ENCODE data around the gene OSBPL10. TPM values are rescaled to one million over a fixed set of nuclear protein-coding genes. Genes with fewer than 3 reads are reported as not detected.
A peak's percentile ranks its signal among the peaks of the same experiment; 100 is the strongest.

Gene OSBPL10
- total RNA-seq, 1 experiment from 2014 or later = 75.8 TPM

- no peak for DNase-seq (ENCODE audit: low spot score)
- in situ Hi-C loops (cut with HindIII; ENCODE audit: low sequenced_read_pairs) = no loop called here
These were observed 236.1 kb downstream of the OSBPL10 start for GRCh38 chr3:31744913-31745312.

GRCh38 chr3:31743331-31744089 is 237.6 kb downstream of the OSBPL10 start:
- DNase-seq (ENCODE audit: low spot score) = no peak
- in situ Hi-C loops (cut with HindIII; ENCODE audit: low sequenced_read_pairs) = no loop called here

GRCh38 chr3:31740397-31740796 is 240.7 kb downstream of the OSBPL10 start:
- no peak for DNase-seq (ENCODE audit: low spot score)
- in situ Hi-C loops (cut with HindIII; ENCODE audit: low sequenced_read_pairs) = no loop called here

GRCh38 chr3:31738412-31738811 is 242.7 kb downstream of the OSBPL10 start:
- in situ Hi-C loops (cut with HindIII; ENCODE audit: low sequenced_read_pairs) = no loop called here
- DNase-seq (ENCODE audit: low spot score) = no peak

- DNase-seq (ENCODE audit: low spot score) = no peak
- in situ Hi-C loops (cut with HindIII; ENCODE audit: low sequenced_read_pairs) = no loop called here
These were observed 245.4 kb downstream of the OSBPL10 start for GRCh38 chr3:31735667-31736066.

GRCh38 chr3:31733234-31733667 is 247.8 kb downstream of the OSBPL10 start:
- in situ Hi-C loops (cut with HindIII; ENCODE audit: low sequenced_read_pairs) = no loop called here

GRCh38 chr3:31732548-31732947 is 248.5 kb downstream of the OSBPL10 start:
- peak; percentile 94 for DNase-seq (ENCODE audit: low spot score)
- in situ Hi-C loops (cut with HindIII; ENCODE audit: low sequenced_read_pairs) = no loop called here

More at GRCh38 chr3:31733234-31733667, 247.8 kb downstream of the OSBPL10 start:
- peak; percentile 84 for DNase-seq (ENCODE audit: low spot score)

- no peak for DNase-seq (ENCODE audit: low spot score)
- in situ Hi-C loops (cut with HindIII; ENCODE audit: low sequenced_read_pairs) = no loop called here
These were observed 251.5 kb downstream of the OSBPL10 start for GRCh38 chr3:31729573-31729972.

GRCh38 chr3:31729082-31729481 is 252.0 kb downstream of the OSBPL10 start:
- no peak for DNase-seq (ENCODE audit: low spot score)
- in situ Hi-C loops (cut with HindIII; ENCODE audit: low sequenced_read_pairs) = no loop called here

- in situ Hi-C loops (cut with HindIII; ENCODE audit: low sequenced_read_pairs) = no loop called here
These were observed 252.7 kb downstream of the OSBPL10 start for GRCh38 chr3:31728403-31728802.

GRCh38 chr3:31725976-31726375 is 255.1 kb downstream of the OSBPL10 start:
- in situ Hi-C loops (cut with HindIII; ENCODE audit: low sequenced_read_pairs) = no loop called here
- DNase-seq (ENCODE audit: low spot score) = no peak

More at GRCh38 chr3:31728403-31728802, 252.7 kb downstream of the OSBPL10 start:
- no peak for DNase-seq (ENCODE audit: low spot score)

- in situ Hi-C loops (cut with HindIII; ENCODE audit: low sequenced_read_pairs) = no loop called here
- no peak for DNase-seq (ENCODE audit: low spot score)
These were observed 255.5 kb downstream of the OSBPL10 start for GRCh38 chr3:31725568-31725967.

- DNase-seq (ENCODE audit: low spot score) = no peak
These were observed 256.4 kb downstream of the OSBPL10 start for GRCh38 chr3:31724651-31725050.

GRCh38 chr3:31724116-31724515 is 256.9 kb downstream of the OSBPL10 start:
- in situ Hi-C loops (cut with HindIII; ENCODE audit: low sequenced_read_pairs) = no loop called here
- no peak for DNase-seq (ENCODE audit: low spot score)

More at GRCh38 chr3:31724651-31725050, 256.4 kb downstream of the OSBPL10 start:
- in situ Hi-C loops (cut with HindIII; ENCODE audit: low sequenced_read_pairs) = no loop called here

GRCh38 chr3:31723701-31724100 is 257.4 kb downstream of the OSBPL10 start:
- no peak for DNase-seq (ENCODE audit: low spot score)

GRCh38 chr3:31721676-31722075 is 259.4 kb downstream of the OSBPL10 start:
- in situ Hi-C loops (cut with HindIII; ENCODE audit: low sequenced_read_pairs) = no loop called here
- DNase-seq (ENCODE audit: low spot score) = no peak

More at GRCh38 chr3:31723701-31724100, 257.4 kb downstream of the OSBPL10 start:
- in situ Hi-C loops (cut with HindIII; ENCODE audit: low sequenced_read_pairs) = no loop called here

GRCh38 chr3:31714495-31715280 is 266.4 kb downstream of the OSBPL10 start:
- in situ Hi-C loops (cut with HindIII; ENCODE audit: low sequenced_read_pairs) = no loop called here
- no peak for DNase-seq (ENCODE audit: low spot score)

- in situ Hi-C loops (cut with HindIII; ENCODE audit: low sequenced_read_pairs) = no loop called here
- DNase-seq (ENCODE audit: low spot score) = no peak
These were observed 267.2 kb downstream of the OSBPL10 start for GRCh38 chr3:31713816-31714215.

GRCh38 chr3:31710123-31710803 is 270.8 kb downstream of the OSBPL10 start:
- in situ Hi-C loops (cut with HindIII; ENCODE audit: low sequenced_read_pairs) = no loop called here
- no peak for DNase-seq (ENCODE audit: low spot score)

- no peak for DNase-seq (ENCODE audit: low spot score)
- in situ Hi-C loops (cut with HindIII; ENCODE audit: low sequenced_read_pairs) = no loop called here
These were observed 271.5 kb downstream of the OSBPL10 start for GRCh38 chr3:31709526-31709925.
